Astrocyte (in vitro differentiated cells and primary cell): ENCODE measurements around the gene ARMH3. TPM values are rescaled to one million over a fixed set of nuclear protein-coding genes. Genes with fewer than 3 reads are reported as not detected.

Source experiments
- DNase-seq: peaks from one replicate; pipeline ENCODE4 v3.0.0-alpha.2; 2010; ENCODE audit warnings: low read depth
- FAIRE-seq: peaks from 2 replicates; lab custom pipeline; 2011; peaks lifted over from hg19 to GRCh38; lab: Jason Lieb, UNC
- H2AFZ ChIP-seq: 2 replicates; pipeline ENCODE4 v1.6.0; 2012; ENCODE audit warnings: low read depth, low read length, inconsistent platforms
- H3K27ac ChIP-seq: 2 replicates; pipeline ENCODE4 v1.5.1; 2011; ENCODE audit warnings: low read depth, low read length, inconsistent platforms
- H3K27me3 ChIP-seq: 2 replicates; pipeline ENCODE4 v1.6.0; 2011; ENCODE audit warnings: low read length, inconsistent platforms; ENCODE audit not compliant: insufficient read depth
- H3K36me3 ChIP-seq: 2 replicates; pipeline ENCODE4 v1.5.1; 2011; ENCODE audit warnings: low read length, inconsistent platforms; ENCODE audit not compliant: insufficient read depth
- H3K4me1 ChIP-seq: 2 replicates; pipeline ENCODE4 v1.5.1; 2011; ENCODE audit warnings: low read length, inconsistent platforms; ENCODE audit not compliant: insufficient read depth
- H3K4me2 ChIP-seq: 2 replicates; pipeline ENCODE4 v1.6.0; 2012; ENCODE audit warnings: low read length, inconsistent platforms
- H3K4me3 ChIP-seq: 2 replicates; pipeline ENCODE4 v1.5.1; 2011; ENCODE audit warnings: low read depth, mild to moderate bottlenecking, low read length, inconsistent platforms; ENCODE audit not compliant: insufficient read depth
- H3K79me2 ChIP-seq: 2 replicates; pipeline ENCODE4 v1.6.0; 2012; ENCODE audit warnings: mild to moderate bottlenecking, low read length, inconsistent platforms; ENCODE audit not compliant: insufficient read depth
- H3K9ac ChIP-seq: 2 replicates; pipeline ENCODE4 v1.6.0; 2012; ENCODE audit warnings: mild to moderate bottlenecking, low read length, inconsistent platforms
- H3K9me3 ChIP-seq: 2 replicates; pipeline ENCODE4 v1.5.1; 2012; ENCODE audit warnings: low read depth, mild to moderate bottlenecking, low read length, inconsistent platforms; ENCODE audit not compliant: insufficient read depth
- H4K20me1 ChIP-seq: 2 replicates; pipeline ENCODE4 v1.6.0; 2012; ENCODE audit warnings: low read length, inconsistent platforms; ENCODE audit not compliant: insufficient read depth
- H3K27ac Mint-ChIP-seq: one replicate; pipeline ENCODE4 v1.8.0; 2021; ENCODE audit warnings: mild to moderate bottlenecking, mixed read lengths; ENCODE audit not compliant: unreplicated experiment
- H3K27me3 Mint-ChIP-seq: one replicate; pipeline ENCODE4 v1.8.0; 2021; ENCODE audit warnings: low read depth, mixed read lengths; ENCODE audit not compliant: unreplicated experiment
- H3K36me3 Mint-ChIP-seq: one replicate; pipeline ENCODE4 v1.8.0; 2021; ENCODE audit warnings: low read depth, mixed read lengths; ENCODE audit not compliant: unreplicated experiment
- H3K4me1 Mint-ChIP-seq: one replicate; pipeline ENCODE4 v1.8.0; 2021; ENCODE audit warnings: low read depth, mixed read lengths; ENCODE audit not compliant: unreplicated experiment
- H3K4me3 Mint-ChIP-seq: one replicate; pipeline ENCODE4 v1.8.0; 2021; ENCODE audit warnings: mild to moderate bottlenecking, moderate library complexity, mixed read lengths; ENCODE audit not compliant: unreplicated experiment
- H3K9me3 Mint-ChIP-seq: one replicate; pipeline ENCODE4 v1.8.0; 2021; ENCODE audit warnings: mild to moderate bottlenecking, mixed read lengths; ENCODE audit not compliant: unreplicated experiment
- CTCF ChIP-seq: IDR thresholded peaks from 2 replicates; pipeline ENCODE4 v1.5.1; 2011; ENCODE audit warnings: low read depth, mild to moderate bottlenecking, inconsistent platforms, low read length, moderate library complexity; ENCODE audit not compliant: insufficient read depth
- EZH2 ChIP-seq: IDR thresholded peaks from 2 replicates; pipeline ENCODE4 v1.6.1; 2012; ENCODE audit warnings: mild to moderate bottlenecking, low read length, inconsistent platforms; ENCODE audit not compliant: insufficient read depth
- total RNA-seq: library from RNA; stranded (reverse); gene quantifications from 2 replicates; pipeline ENCODE4 v1.2.1, GENCODE V29; 2021

ARMH3 gene
- total RNA-seq, 1 donor from 2014 or later: 22.6 TPM

- no peaks in the 10 kb centered on the region for H3K9me3 ChIP-seq
- no peaks in the 10 kb centered on the region for H3K27me3 Mint-ChIP-seq
- peak; percentile 56 for DNase-seq
- H3K9ac ChIP-seq: no peak overlapping the region
- peaks cover 2% of the 10 kb centered on the region for H3K4me1 ChIP-seq
- no peaks in the 10 kb centered on the region for H3K27me3 ChIP-seq
- H3K79me2 ChIP-seq: no peaks in the 10 kb centered on the region
- no peak overlapping the region for H3K4me3 ChIP-seq
- peaks cover 9% of the 10 kb centered on the region for H3K36me3 ChIP-seq
- no peak overlapping the region for H3K4me3 Mint-ChIP-seq
- no peaks in the 10 kb centered on the region for H3K9me3 Mint-ChIP-seq
- H4K20me1 ChIP-seq: peaks cover under 1% of the 10 kb centered on the region
- TF ChIP-seq EZH2 (no peak), CTCF (no peak)
- no peak overlapping the region for H2AFZ ChIP-seq
- H3K27ac Mint-ChIP-seq: no peak overlapping the region
- H3K4me2 ChIP-seq: no peak overlapping the region
- peaks cover 10% of the 10 kb centered on the region for H3K4me1 Mint-ChIP-seq
- no peak for FAIRE-seq
- peaks cover 9% of the 10 kb centered on the region for H3K36me3 Mint-ChIP-seq
- H3K27ac ChIP-seq: no peak overlapping the region
Observed at GRCh38 chr10:102004376-102004775, 51.6 kb downstream of the ARMH3 start.

GRCh38 chr10:102003541-102003940, 52.4 kb downstream of the ARMH3 start:
- no peaks in the 10 kb centered on the region for H3K4me1 ChIP-seq
- Mint-ChIP-seq H3K9me3 (no peaks in the 10 kb centered on the region), H3K4me1 (peaks cover 6% of the 10 kb centered on the region), H3K4me3 (no peak overlapping the region), H3K27me3 (no peaks in the 10 kb centered on the region), H3K27ac (no peak overlapping the region), H3K36me3 (peaks cover 9% of the 10 kb centered on the region)
- DNase-seq (no peak), FAIRE-seq (no peak)
- no peaks in the 10 kb centered on the region for H3K27me3 ChIP-seq
- H3K36me3 ChIP-seq: peaks cover 4% of the 10 kb centered on the region
- TF ChIP-seq CTCF (no peak), EZH2 (no peak)
- H3K4me2 ChIP-seq: no peak overlapping the region
- H4K20me1 ChIP-seq: no peaks in the 10 kb centered on the region
- no peak overlapping the region for H3K4me3 ChIP-seq
- H3K27ac ChIP-seq: no peak overlapping the region
- no peak overlapping the region for H3K9ac ChIP-seq
- no peaks in the 10 kb centered on the region for H3K79me2 ChIP-seq
- H2AFZ ChIP-seq: no peak overlapping the region
- H3K9me3 ChIP-seq: no peaks in the 10 kb centered on the region

GRCh38 chr10:102001435-102002068, 54.4 kb downstream of the ARMH3 start:
- no peaks in the 10 kb centered on the region for H4K20me1 ChIP-seq
- Mint-ChIP-seq H3K9me3 (no peaks in the 10 kb centered on the region), H3K4me1 (peaks cover 7% of the 10 kb centered on the region), H3K36me3 (peaks cover 8% of the 10 kb centered on the region), H3K27ac (peak overlapping the region; percentile 51), H3K27me3 (no peaks in the 10 kb centered on the region), H3K4me3 (no peak overlapping the region)
- FAIRE-seq: no peak
- H3K4me2 ChIP-seq: no peak overlapping the region
- no peaks in the 10 kb centered on the region for H3K27me3 ChIP-seq
- no peak for DNase-seq
- no peak overlapping the region for H3K4me3 ChIP-seq
- no peak overlapping the region for H3K27ac ChIP-seq
- no peak overlapping the region for H2AFZ ChIP-seq
- no peaks in the 10 kb centered on the region for H3K4me1 ChIP-seq
- no peaks in the 10 kb centered on the region for H3K79me2 ChIP-seq
- no peak overlapping the region for H3K9ac ChIP-seq
- no peaks in the 10 kb centered on the region for H3K9me3 ChIP-seq
- H3K36me3 ChIP-seq: peaks cover 4% of the 10 kb centered on the region
- TF ChIP-seq CTCF (no peak), EZH2 (no peak)
